ENCODE data around the gene TBC1D32.
"Not testable (repeated sequence)": the region's sequence is repeated elsewhere in the genome, so short reads cannot be mapped to it uniquely, and the experiment has no call there.

TBC1D32 gene

DNA sequence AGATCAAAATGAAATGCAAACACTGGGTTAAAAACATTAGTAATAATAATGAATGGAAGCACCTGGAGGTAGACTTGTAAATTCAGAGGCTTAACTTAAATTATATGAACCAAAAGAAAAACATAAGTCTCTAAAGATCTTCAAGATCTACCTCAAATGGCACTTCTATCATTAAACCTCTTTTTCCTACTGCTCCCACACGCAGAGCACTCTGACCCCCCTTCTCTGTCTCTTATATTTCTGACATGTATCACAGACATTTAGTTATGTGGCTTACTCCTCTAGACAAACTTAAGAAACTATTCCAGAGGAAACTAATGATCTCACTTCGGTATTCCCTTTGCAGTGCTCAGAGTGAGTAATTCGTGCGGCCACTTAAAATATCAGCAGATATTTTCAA is 1.1 kb downstream of the TBC1D32 start:
- intact Hi-C loops (cut with DNase I) = no loop called here

DNA sequence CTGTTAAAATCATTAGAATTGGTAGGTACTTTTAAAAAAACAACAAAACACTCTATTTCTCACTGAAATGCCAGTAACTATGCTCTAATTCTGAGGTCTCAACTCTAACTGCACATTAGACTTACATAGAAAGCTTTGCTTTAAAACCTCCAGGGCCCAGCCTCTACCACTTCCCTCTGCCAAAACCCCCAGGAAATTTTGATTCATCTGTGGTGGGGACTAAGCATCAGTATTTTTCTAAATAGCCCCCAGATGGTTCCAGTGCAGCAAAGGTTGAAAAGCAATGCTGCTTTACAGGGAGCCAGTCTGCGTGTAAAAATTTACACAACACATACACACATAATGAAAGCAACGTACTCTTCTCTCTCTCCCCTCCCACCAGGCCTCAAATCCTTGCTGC is 3.8 kb downstream of the TBC1D32 start:
- intact Hi-C loops (cut with DNase I) = no loop called here
- DNase-seq = no peak

More for the DNA sequence above, 1.1 kb downstream of the TBC1D32 start:
- DNase-seq = no peak

DNA sequence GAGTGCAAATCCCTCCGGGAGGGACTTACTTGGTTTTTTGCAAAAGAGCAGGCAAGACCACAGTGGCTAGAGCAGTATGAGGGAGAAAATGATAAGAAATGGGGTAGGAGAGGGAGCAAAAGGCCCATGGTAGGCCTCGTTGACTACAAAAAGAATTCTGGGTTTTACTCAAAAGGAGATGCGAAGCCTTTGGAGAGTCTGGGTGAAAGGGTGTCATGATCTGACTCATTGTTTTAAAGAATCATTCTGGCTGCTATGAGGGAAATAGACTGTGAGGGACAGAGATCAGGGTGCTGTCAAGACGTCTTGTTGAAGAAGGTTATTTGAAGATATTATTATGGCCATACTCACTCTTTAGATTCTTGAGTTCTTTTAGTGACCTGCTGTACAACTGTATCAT is 13.0 kb downstream of the TBC1D32 start:
- DNase-seq = no peak
- intact Hi-C loops (cut with DNase I) = no loop called here

DNA sequence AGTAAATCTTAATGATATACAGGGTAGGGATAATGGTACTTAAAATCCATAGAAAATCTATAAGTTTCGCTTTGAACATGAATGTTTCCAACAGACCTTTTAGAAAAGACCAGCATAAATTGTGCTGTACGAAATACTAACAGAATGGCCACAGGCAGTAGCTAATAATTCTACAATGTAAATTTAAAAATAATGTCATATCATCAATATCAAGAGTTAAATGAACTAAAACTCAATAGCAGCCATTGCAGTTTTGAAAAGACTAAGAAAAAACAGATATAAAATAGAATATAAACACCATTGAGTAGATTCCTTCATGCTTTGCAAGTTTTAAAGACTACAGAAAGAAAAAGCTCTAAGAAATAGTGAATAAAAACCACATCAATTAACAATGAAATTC is 14.7 kb downstream of the TBC1D32 start:
- intact Hi-C loops (cut with DNase I) = no loop called here

DNA sequence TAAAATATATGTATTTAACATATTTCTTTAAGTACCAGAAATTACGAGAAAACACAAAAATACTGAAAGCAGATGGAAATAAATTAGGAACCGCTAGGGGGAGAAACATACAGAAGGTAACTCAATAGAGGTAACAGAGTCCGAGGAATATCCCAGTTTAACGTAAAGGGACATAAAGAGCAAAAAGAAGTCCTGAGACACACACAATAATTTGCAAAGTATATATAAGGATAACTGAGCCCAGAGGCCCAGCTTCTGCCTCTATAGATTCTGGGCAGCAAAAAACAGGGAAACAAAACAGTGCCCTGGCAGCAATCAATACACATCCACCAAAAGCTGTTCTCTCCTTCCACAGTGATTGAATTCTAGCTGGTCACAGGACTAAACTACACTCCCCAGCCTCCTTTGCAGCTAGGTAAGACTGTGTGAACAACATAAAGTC is 15.1 kb downstream of the TBC1D32 start:
- intact Hi-C loops (cut with DNase I) = no loop called here
- DNase-seq = peak in 1 of 42 donors; percentile 2

More for the DNA sequence above, 14.7 kb downstream of the TBC1D32 start:
- no peak for DNase-seq

DNA sequence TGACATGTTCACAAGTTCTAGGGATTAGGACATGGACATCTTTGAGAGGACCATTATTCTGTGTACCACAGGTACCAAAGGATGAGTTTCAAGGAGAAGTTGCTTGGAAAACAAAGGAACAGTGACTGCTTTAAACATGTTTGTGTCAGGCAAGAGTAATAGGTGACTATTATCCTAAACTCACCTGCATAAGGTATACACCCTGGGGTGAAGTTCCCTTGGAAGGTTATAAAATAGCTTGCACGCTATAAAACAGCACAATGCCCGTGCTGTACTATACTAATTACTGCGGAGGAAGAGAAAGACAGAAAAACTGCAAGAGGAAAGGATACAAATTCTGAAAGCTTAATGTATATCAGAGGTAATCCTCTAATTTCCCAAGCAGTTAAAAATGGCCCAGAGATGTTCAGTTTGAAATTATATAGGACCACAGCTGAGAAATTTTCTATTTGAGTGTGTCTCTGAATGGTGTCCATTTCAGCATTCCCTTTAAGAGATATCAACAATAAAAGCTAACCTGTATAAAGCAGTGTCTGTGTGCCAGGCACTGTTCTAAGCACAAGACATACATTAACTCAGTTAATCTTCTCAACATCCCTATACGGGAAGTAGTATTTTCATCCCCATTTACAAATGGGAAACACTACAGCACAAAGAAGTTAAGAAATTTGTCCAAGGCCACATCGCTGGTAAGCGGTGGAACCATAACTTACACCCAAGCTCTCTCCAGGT is 19.7 kb downstream of the TBC1D32 start:
- intact Hi-C loops (cut with DNase I) = no loop called here
- DNase-seq = no peak

DNA sequence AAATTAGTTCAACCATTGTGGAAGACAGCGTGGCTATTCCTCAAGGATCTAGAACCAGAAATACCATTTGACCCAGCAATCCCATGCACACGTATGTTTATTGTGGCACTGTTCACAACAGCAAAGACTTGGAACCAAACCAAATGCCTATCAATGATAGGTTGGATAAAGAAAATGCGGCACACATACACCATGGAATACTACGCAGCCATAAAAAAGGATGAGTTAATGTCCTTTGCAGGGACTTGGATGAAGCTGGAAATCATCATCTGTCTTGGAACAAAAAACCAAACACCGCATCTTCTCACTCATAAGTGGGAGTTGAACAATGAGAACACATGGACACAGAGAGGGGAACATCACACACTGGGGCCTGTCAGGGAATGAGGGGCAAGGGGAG is 22.5 kb downstream of the TBC1D32 start:
- intact Hi-C loops (cut with DNase I); DNase-seq: not testable (repeated sequence)

DNA sequence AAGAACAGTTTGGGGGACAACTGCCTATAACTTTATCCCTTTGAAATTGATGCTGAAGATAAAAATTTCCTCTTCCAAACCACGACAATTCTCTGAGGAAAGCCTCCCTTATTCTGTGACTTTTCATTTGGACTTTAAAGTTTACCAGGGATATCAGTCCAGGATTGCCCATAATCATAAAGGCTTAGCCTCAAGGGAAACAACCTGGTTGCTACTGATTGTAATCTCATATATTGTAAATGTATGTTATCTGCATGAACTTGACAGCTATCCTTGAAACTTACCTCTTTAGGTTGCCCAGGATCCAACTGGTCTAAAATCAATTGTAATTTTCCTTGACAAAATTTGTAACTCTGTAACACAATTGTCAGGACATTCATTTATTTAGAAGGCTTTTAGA is 23.8 kb downstream of the TBC1D32 start:
- intact Hi-C loops (cut with DNase I) = no loop called here
- DNase-seq = no peak

DNA sequence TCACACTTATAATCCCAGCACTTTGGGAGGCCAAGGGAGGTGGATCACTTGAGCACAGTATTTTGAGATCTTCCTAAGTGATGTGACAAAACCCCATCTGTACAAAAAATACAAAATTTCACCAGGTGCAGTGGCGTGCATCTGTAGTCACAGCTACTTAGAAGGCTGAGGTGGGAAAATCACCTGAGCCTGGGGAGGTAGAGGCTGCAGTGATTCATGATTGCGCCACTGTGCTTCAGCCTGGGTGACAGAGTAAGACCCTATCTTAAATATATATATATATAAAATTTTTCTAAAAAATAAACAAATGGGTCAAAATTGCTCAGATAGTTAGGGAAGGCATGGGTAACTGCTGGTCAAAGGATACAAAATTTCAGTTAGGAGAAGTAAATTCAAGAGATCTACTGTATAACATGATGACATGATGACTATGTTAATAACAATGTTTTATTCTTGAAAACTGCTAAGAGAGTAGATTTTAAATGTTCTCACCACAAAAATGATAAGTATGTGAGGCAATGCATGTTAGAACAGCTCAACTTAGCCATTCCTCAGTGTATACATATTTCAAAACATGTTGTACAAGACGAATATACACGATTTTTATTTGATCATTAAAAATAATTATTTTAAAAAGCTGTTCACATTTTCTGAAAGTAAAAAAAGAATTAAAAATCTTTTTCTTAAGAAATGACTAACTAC is 24.4 kb downstream of the TBC1D32 start:
- no peak for DNase-seq
- intact Hi-C loops (cut with DNase I) = no loop called here

DNA sequence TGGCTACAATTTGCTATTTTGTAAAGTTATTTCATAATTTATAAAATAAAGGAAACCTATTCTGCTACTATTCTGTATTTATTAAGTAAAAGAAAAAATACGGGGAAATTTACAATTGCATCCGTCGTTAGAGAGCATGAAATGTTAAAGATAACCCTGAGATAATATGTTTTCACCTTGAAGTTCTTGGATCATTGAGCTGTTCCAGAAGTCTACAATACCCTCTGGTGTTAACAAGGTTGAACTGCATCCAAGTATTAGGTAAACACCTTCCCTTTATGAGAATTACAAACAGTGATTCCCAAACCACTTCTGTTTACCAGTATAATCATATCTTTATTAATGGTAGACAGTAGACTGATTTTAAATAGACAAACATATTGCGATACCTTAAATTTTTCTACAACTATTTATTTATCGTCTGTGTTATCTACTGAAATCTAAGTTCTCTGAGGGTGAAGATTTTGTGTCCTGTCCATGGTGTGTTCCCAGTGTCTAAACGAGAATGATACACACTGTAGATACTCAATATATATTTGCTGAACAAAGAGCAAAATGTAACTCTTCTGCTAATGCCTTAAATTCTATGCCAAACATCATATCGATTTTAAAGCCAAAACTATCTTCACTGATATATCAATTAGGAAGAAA is 28.2 kb downstream of the TBC1D32 start:
- no peak for DNase-seq
- intact Hi-C loops (cut with DNase I) = no loop called here

DNA sequence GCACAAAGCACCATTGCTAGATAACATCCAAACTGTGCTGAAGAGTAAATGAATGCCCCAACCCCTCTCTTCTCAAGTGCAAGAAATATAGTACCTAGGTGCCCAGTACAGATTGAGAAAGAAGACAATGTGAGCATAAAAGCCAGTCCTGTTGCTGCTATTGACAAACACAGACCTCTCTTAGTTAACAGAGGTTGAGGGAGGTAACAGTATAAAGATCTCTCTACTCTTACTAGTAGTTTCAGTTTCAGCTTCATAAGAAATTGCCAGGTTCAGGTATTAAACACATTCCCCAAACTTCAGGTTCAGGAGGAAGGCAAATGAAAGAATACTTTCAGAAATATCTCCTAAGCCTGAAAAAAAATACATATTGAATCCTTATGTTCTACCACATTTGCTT is 31.4 kb downstream of the TBC1D32 start:
- DNase-seq = no peak
- intact Hi-C loops (cut with DNase I) = no loop called here

DNA sequence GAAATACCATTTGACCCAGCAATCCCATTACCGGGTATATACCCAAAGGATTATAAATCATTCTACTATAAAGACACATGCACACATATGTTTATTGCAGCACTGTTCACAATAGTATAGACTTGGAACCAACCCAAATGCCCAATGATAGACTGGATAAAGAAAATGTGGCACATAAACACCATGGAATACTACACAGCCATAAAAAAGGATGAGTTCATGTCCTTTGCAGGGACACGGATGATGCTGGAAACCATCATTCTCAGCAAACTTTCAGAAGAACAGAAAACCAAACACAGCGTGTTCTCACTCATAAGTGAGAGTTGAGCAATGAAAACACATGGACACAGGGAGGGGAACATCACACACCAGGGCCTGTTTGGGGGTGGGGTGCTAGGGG is 33.1 kb downstream of the TBC1D32 start:
- intact Hi-C loops (cut with DNase I); DNase-seq: not testable (repeated sequence)

DNA sequence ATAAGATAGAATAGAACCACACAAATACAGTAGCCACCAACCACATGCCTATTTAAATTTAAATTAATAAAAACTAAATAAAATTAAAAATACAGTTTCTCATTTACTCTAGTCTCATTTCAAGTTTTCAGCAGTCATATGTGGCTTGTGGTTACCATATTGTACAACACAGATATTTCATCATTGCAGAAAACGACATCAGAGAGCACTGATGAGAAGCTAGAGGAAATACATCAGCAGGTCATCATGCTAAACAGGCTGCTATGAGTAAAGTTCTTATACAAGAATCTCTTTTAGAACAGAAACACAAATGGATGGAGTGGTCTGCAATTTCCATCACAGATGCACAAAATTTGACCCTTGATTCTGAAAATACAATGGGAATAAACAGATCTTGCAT is 36.6 kb downstream of the TBC1D32 start:
- intact Hi-C loops (cut with DNase I) = no loop called here
- DNase-seq = no peak

DNA sequence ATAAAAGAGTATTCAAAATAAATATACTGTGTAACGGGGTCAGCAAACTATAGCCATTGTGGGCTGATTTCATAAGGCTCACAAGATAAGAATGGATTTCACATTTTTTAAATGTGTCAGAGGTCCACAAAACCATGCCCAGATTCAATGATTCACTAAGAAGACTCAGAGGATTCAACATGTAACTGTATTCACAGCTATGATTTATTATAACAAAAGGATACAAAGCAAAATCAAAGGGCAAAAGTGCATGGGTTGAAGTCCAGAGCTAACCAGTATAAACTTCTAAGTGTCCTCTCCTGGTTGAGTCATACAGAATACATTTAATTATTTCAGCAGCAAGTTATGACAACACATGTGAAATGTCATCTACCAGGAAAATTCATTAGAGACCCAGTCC is 49.2 kb downstream of the TBC1D32 start:
- no peak for DNase-seq
- intact Hi-C loops (cut with DNase I) = no loop called here

DNA sequence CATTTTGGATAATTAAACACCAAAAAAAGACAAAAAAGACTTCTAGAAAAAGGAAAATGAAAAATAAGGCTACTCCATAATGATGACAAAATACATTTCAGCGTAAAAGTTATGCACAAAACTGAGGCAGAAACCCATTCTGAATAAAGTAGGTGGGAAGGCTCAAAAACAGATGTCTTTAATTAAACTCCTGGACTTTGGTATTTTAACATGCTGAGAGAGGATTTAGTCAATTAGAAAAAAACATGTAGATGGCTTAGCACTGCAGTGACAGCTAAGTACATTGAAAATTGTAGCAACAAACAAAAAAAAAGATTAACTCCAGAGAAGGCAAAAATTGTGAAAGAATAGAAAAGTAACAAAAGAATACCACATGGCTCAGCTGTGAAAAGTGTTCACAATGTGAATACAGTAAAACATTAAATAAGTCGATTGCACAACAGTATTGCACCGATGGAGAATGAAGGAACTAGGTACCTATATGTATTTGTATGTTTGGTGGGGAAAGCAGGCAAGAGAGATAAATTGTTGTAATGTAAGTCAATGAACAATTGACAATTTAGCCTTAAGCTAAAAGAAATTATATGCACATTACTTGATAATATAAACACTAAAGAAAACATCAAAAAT is 59.5 kb downstream of the TBC1D32 start:
- no peak for DNase-seq
- intact Hi-C loops (cut with DNase I) = no loop called here

DNA sequence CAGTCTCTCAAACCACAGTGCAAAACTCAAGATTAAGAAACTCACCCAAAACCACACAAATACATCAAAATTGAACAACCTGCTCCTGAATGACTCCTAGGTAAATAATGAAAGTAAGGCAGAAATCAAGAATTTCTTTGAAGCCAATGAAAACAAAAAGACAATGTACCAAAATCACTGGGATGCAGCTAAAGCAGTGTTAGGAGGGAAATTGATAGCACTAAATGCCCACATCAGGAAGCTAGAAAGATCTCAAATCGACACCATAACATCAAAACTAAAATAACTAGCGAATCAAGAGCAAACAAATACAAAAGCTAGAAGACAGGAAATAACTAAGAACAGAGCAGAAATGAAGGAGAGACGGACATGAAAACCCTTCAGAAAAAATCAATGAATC is 70.5 kb downstream of the TBC1D32 start:
- DNase-seq = no peak
- intact Hi-C loops (cut with DNase I) = no loop called here

DNA sequence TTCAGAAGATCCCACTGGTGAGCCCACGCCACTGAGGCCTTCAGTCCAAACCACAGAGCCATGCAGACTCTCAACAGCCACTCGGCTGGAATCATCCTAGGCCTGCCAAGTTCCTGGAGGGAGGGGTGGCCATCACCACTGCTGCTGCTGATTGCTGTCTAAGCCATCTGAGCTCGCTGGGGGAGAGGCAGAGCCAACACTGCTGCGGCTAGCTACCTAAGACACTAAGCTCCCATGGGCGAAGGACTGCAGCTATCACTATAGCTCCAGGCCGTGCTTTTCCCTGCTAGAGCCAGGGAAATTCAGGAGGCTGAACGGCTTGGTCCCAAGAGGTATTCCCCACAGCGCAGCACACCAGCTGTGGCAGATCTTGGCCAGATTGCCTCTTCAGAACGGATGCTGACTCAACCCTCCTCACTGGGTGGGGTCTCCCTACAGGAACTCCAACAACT is 73.6 kb downstream of the TBC1D32 start:
- intact Hi-C loops (cut with DNase I) = no loop called here
- DNase-seq = no peak

DNA sequence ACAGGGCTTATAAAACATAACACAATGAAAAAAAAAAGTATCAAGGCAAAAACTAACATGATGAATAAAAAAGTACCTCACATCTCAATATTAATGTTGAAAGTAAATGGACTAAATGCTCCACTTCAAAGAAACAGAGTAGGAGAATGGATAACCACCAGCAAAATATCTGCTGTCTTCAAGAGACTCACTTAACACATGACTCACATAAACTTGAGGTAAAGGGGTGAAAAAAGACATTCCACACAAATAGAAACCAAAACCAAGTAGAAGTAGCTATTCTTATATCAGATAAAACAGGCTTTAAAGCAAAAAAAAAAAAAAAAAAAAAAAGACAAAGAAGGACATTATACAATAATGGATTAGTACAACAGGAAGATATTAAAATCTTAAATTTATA is 86.9 kb downstream of the TBC1D32 start:
- intact Hi-C loops (cut with DNase I) = no loop called here

DNA sequence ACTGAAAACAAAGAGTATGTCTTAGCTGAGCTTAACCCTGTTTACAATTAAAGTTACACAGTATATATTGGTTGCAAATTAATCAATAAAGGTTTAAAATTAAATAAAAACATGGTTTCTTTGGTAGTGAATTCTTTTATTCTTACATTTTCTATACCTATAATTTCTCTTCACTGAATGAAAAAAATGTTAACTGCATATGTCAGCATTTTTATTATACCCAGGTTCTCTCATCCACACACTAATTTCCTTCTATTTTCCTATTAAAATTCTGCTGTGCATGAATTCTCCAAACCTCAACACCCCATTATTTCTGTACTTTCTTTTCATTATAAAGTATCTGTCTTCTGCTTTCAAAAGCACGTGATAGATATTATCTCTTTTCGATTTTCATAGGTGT is 91.9 kb downstream of the TBC1D32 start:
- DNase-seq = no peak
- intact Hi-C loops (cut with DNase I) = no loop called here

More for the DNA sequence above, 86.9 kb downstream of the TBC1D32 start:
- DNase-seq = no peak

DNA sequence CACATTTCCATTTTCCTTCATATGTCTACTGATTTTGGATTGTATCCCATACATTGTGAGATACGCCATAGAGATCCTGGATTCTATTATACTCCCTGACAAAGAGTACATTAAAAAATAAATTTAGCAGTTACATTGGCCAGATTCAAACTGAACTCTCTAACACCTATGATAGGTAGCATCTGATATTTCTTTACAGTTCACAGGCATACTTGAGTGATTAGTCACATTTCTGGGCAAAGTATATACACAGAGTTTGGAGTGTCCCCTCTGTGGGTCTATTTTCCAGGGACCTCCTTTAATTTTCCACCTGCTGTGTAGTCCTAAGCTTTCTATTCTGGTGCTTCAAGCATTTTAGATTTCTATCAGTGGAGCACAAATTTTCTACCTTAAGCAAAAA is 96.4 kb downstream of the TBC1D32 start:
- DNase-seq = no peak
- intact Hi-C loops (cut with DNase I) = no loop called here

Data from head of caudate nucleus (tissue), 42 donors.